Measurements from ENCODE around the gene ANKRD55. TPM values are rescaled to one million over a fixed set of nuclear protein-coding genes. Genes with fewer than 3 reads are reported as not detected.
"Not testable (repeated sequence)": the region's sequence is repeated elsewhere in the genome, so short reads cannot be mapped to it uniquely, and the experiment has no call there.

ANKRD55 gene
- total RNA-seq, 1 donor from 2014 or later, result 1.4 TPM

DNA sequence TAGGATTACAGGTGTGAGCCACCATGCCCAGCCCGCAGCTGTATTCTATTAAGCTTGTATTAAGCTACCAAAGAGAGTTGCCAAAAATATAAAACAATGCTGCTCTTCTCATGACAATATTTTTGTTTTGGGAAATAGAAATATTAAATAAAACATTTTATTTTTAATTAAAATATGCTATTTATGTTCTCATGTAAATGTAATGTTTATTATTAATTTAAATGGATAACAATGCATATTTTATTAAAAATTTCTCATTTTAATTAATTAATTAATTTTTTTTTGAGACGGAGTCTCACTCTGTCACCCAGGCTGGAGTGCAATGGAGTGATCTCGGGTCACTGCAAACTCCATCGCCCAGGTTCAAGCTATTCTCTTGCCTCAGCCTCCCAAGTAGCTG, 117.5 kb downstream of the ANKRD55 start:
- Mint-ChIP-seq H3K4me1 (ENCODE audit: low read depth) (peaks cover 19% of the 10 kb centered on the region), H3K4me3 (ENCODE audit: low read depth) (no peak overlapping the region), H3K9me3 (no peaks in the 10 kb centered on the region), H3K36me3 (ENCODE audit: low read depth) (peaks cover 30% of the 10 kb centered on the region), H3K27ac (no peak overlapping the region), H3K27me3 (ENCODE audit: low read depth) (no peaks in the 10 kb centered on the region)
- intact Hi-C loops (cut with micrococcal nuclease), result no loop called here
- no peak for DNase-seq (ENCODE audit: low spot score)

DNA sequence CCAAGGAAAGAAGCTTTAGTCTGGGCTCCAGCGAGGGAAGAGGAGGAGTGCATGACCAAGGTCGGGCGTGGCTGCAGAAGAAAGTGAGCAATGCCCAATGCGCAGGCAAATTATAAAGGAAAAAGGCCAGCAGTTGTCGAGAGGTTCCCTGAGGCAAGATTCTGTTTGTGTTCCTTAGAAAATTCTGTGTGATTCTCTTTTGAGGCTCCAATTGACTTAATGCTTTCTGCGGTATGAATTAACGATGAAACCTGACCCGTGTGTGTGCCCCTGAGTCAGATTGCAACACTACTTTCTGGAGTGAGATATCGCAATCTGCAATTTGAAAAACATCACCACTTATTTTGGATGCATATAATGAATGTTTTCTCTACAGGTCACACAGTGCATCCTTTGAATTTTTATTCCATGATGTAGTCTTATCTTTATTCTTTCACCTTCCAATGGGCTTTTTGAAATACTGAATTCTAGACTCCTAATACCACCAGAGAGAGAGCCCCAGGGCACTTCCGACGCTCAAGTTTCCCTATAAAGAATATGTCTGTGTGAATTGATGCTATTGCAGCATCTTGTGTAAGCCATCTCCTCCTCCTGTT, 120.5 kb downstream of the ANKRD55 start:
- Mint-ChIP-seq H3K36me3 (ENCODE audit: low read depth) (peaks cover 27% of the 10 kb centered on the region), H3K4me3 (ENCODE audit: low read depth) (no peak overlapping the region), H3K4me1 (ENCODE audit: low read depth) (peaks cover 25% of the 10 kb centered on the region), H3K9me3 (no peaks in the 10 kb centered on the region), H3K27me3 (ENCODE audit: low read depth) (no peaks in the 10 kb centered on the region), H3K27ac (no peak overlapping the region)
- no peak for DNase-seq (ENCODE audit: low spot score)
- intact Hi-C loops (cut with micrococcal nuclease), result no loop called here

DNA sequence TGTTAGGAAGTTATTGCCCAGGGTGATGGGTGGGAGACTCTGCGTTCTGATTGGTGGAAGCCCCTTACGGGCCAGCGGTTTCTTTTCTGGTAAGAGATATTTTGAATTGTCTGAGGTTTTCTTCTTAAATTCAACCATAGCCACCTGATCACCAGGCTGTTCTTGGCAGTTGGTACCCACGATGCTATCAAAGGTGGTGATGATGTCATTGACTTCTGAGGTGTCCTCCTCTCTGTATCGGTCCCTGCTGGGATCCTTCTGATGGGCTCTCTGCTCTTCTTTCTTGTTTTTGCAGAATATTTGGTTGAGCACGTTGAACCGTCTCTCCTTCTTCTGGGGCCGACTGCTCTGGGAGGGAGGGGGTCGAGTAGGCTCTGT, 121.7 kb downstream of the ANKRD55 start:
- H3K9me3 Mint-ChIP-seq, result no peaks in the 10 kb centered on the region
- DNase-seq (ENCODE audit: low spot score), result no peak
- H3K36me3 Mint-ChIP-seq (ENCODE audit: low read depth), result peaks cover 27% of the 10 kb centered on the region
- H3K27ac Mint-ChIP-seq, result no peak overlapping the region
- H3K27me3 Mint-ChIP-seq (ENCODE audit: low read depth), result no peaks in the 10 kb centered on the region
- peaks cover 29% of the 10 kb centered on the region for H3K4me1 Mint-ChIP-seq (ENCODE audit: low read depth)
- intact Hi-C loops (cut with micrococcal nuclease), result no loop called here
- no peak overlapping the region for H3K4me3 Mint-ChIP-seq (ENCODE audit: low read depth)

DNA sequence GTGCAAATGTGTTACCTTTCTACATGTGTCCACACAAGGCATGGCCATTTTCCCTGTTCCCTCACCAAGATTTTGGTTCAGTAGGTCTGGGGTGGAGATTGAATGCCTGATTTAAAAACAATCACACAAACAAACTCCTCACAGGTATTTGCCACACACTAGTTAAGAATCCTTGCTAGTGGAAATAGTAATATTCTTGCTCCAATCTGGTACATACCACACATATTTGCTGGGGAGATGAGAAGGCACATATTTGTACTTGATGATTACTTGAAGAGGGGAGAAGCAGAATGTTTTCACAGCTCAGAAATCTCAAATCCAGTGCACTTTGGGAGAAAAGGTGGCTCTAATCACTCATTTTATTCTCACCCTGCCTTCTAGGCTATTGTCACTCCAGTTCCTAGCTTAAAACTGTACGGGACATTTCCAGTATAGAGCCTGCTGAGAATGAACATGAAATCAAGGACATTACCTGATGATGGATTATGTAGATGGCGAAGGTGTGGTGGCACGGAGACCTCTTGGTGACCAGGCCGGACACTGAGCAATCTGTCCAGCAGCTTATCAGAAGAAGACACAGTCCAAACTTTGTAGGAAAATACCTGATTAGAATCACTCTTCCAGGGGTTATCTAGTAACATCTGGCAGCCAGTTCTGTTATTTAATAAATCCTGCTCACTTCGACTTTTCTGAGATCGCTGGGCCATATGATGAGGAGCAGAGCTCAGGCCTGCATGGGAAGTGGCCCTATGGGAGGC, 122.3 kb downstream of the ANKRD55 start:
- H3K27me3 Mint-ChIP-seq (ENCODE audit: low read depth), result no peaks in the 10 kb centered on the region
- DNase-seq (ENCODE audit: low spot score), result no peak
- no peak overlapping the region for H3K27ac Mint-ChIP-seq
- H3K4me1 Mint-ChIP-seq (ENCODE audit: low read depth), result peaks cover 32% of the 10 kb centered on the region
- peaks cover 27% of the 10 kb centered on the region for H3K36me3 Mint-ChIP-seq (ENCODE audit: low read depth)
- intact Hi-C loops (cut with micrococcal nuclease), result no loop called here
- no peak overlapping the region for H3K4me3 Mint-ChIP-seq (ENCODE audit: low read depth)
- H3K9me3 Mint-ChIP-seq, result no peaks in the 10 kb centered on the region

DNA sequence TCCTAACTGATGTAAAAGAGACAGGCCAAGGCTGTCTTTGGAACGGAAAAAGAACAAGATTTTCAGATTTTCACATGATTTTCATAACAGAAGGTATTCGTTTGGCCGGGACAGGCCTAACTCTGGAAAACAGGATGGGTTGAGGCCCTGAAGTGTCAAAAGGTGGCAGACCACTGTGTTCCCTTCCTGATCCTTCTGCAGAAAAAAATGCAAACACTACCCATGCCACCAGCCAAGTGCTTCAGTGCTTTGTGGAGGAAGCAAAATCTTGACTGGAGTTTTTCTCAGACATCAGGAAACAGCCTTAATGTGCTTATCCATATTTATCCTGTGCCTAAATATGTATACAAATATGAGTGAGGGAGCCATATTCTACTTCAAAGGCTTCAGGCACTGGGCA, 124.9 kb downstream of the ANKRD55 start:
- no peak overlapping the region for H3K27ac Mint-ChIP-seq
- DNase-seq (ENCODE audit: low spot score), result no peak
- peaks cover 24% of the 10 kb centered on the region for H3K36me3 Mint-ChIP-seq (ENCODE audit: low read depth)
- no peaks in the 10 kb centered on the region for H3K9me3 Mint-ChIP-seq
- no peaks in the 10 kb centered on the region for H3K27me3 Mint-ChIP-seq (ENCODE audit: low read depth)
- peaks cover 45% of the 10 kb centered on the region for H3K4me1 Mint-ChIP-seq (ENCODE audit: low read depth)
- no peak overlapping the region for H3K4me3 Mint-ChIP-seq (ENCODE audit: low read depth)
- intact Hi-C loops (cut with micrococcal nuclease), result loop anchor here (5.0 kb wide), 1 partner anchor 39 kb away; no protein-coding TSS in a partner anchor

DNA sequence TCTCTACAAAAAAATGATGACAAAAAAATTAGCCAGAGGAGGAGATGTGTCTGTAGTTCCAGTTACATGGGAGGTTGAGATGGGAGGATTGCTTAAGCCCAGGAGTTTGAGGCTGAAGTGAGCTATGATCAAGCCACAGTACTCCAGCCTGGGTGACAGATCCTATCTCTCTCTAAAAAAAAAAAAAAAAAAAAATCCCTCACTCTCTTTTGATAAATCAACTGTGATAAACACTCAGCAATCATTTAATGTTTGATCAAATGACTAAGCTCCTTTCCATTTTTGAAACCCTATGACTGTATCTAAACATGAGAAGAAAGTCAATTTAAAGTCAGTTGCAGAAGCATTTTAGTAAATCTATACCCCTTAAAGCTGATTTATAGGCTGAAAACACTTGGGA, 126.3 kb downstream of the ANKRD55 start:
- Mint-ChIP-seq H3K36me3 (ENCODE audit: low read depth) (peaks cover 20% of the 10 kb centered on the region), H3K4me3 (ENCODE audit: low read depth) (no peak overlapping the region), H3K27me3 (ENCODE audit: low read depth) (no peaks in the 10 kb centered on the region), H3K9me3 (no peaks in the 10 kb centered on the region), H3K4me1 (ENCODE audit: low read depth) (peaks cover 51% of the 10 kb centered on the region), H3K27ac (no peak overlapping the region)
- intact Hi-C loops (cut with micrococcal nuclease), result loop anchor here (5.0 kb wide), 1 partner anchor 40 kb away; no protein-coding TSS in a partner anchor
- no peak for DNase-seq (ENCODE audit: low spot score)

DNA sequence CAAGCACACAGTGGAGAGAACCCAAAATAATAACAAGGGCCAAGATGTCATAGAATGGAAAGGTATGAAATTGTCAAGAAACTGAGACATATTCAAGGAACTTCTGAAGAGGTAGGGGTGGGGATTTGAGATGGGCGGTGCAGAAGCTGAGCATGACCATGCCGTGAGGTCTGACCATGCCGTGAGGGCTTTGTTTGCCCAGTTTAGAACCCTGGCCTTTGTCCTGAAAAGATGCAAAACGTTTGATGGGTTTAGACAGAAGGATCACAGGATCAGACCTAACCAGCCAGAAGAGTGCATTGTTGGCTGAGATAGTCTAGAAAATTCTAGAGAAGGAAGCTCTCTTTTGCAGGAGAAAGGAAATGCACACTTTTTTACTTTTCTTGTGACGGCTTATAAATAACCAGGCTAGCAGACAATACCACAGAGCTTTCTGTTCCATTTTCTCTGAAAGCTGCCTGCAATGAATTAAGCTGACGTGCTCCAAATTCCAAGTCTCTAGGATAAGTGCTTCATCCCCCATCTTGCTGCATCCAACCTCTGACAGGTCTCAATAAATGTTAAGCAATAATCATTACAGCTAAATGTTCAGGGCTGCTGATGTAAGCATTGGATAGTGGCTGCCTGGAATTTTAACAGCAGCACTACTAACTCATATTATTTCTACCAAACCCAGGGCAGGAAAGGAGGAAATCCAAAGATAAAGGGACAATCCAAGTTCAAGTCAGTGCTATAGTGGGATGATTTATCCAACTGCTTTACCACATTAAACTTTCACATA, 127.4 kb downstream of the ANKRD55 start:
- no peak for DNase-seq (ENCODE audit: low spot score)
- Mint-ChIP-seq H3K36me3 (ENCODE audit: low read depth) (peaks cover 16% of the 10 kb centered on the region), H3K4me3 (ENCODE audit: low read depth) (no peak overlapping the region), H3K4me1 (ENCODE audit: low read depth) (peaks cover 48% of the 10 kb centered on the region), H3K9me3 (no peaks in the 10 kb centered on the region), H3K27ac (peak overlapping the region; percentile 24), H3K27me3 (ENCODE audit: low read depth) (no peaks in the 10 kb centered on the region)
- intact Hi-C loops (cut with micrococcal nuclease), result loop anchor here (5.0 kb wide), 1 partner anchor 42 kb away; no protein-coding TSS in a partner anchor

DNA sequence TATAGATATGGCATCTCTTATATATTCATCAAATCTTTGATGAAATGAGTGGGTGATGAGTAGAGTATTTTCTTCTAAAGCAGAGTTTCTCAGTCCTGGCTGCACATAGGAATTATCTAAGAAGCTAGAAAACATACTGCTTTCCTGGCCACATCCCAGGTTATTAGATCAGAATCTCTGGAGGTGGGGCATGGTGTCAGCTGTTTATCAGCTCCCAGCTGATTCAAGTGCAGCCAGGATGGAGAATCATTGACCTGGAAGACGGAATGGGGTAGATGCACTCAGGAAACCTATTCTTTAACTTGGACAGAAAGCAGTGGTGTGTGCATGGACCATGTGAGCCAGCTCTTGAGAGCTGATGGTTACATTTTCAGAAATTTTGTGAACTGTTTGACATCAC, 130.2 kb downstream of the ANKRD55 start:
- no peaks in the 10 kb centered on the region for H3K9me3 Mint-ChIP-seq
- peaks cover 62% of the 10 kb centered on the region for H3K4me1 Mint-ChIP-seq (ENCODE audit: low read depth)
- no peak overlapping the region for H3K4me3 Mint-ChIP-seq (ENCODE audit: low read depth)

DNA sequence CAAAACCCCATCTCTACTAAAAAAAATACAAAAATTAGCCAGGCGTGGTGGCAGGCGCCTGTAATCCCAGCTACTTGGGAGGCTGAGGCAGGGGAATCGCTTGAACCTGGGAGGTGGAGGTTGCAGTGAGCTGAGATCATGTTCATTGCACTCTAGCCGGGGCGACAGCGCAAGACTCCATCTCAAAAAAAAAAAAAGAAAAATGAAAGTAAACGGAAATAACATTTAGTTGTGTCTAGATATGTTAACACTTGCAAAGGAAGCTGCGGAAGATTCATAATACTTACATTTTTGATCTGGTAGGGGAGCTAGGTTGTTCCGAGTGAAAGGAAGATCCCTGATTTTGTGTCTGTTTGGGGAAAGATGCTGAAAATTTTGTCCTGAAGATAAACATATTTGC, 130.9 kb downstream of the ANKRD55 start:
- H3K4me3 Mint-ChIP-seq (ENCODE audit: low read depth), result peak overlapping the region; percentile 68
- DNase-seq (ENCODE audit: low spot score); H3K9me3 Mint-ChIP-seq; H3K27me3 Mint-ChIP-seq (ENCODE audit: low read depth); intact Hi-C loops (cut with micrococcal nuclease): not testable (repeated sequence)
- peaks cover 25% of the 10 kb centered on the region for H3K36me3 Mint-ChIP-seq (ENCODE audit: low read depth)
- peak overlapping the region; percentile 40 for H3K27ac Mint-ChIP-seq
- peaks cover 56% of the 10 kb centered on the region for H3K4me1 Mint-ChIP-seq (ENCODE audit: low read depth)

More for the DNA sequence above, 130.2 kb downstream of the ANKRD55 start:
- Mint-ChIP-seq H3K27me3 (ENCODE audit: low read depth) (no peaks in the 10 kb centered on the region), H3K27ac (no peak overlapping the region), H3K36me3 (ENCODE audit: low read depth) (peaks cover 22% of the 10 kb centered on the region)
- no peak for DNase-seq (ENCODE audit: low spot score)
- intact Hi-C loops (cut with micrococcal nuclease), result no loop called here

DNA sequence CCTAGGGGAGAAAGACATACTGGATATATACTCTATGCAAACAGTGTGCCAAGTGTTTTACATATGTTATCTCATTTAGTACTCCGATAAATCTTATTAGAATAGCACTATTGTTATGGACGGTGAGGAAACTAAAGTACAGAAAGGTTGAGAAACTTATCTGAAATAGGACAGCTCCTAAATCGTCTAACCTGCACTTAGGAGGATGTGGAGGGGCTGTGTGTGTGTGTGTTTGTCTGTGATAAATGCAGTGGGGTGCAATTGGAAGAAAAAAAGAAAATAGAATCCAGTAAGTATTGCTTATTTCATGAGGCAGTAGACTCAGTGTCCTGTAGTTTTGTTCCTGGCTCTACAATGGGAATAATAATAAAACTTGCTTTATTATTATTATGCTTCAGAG, 131.9 kb downstream of the ANKRD55 start:
- Mint-ChIP-seq H3K27me3 (ENCODE audit: low read depth) (no peaks in the 10 kb centered on the region), H3K4me1 (ENCODE audit: low read depth) (peaks cover 50% of the 10 kb centered on the region), H3K27ac (peak overlapping the region; percentile 84), H3K9me3 (no peaks in the 10 kb centered on the region), H3K4me3 (ENCODE audit: low read depth) (no peak overlapping the region), H3K36me3 (ENCODE audit: low read depth) (peaks cover 25% of the 10 kb centered on the region)
- intact Hi-C loops (cut with micrococcal nuclease), result no loop called here
- DNase-seq (ENCODE audit: low spot score), result no peak

DNA sequence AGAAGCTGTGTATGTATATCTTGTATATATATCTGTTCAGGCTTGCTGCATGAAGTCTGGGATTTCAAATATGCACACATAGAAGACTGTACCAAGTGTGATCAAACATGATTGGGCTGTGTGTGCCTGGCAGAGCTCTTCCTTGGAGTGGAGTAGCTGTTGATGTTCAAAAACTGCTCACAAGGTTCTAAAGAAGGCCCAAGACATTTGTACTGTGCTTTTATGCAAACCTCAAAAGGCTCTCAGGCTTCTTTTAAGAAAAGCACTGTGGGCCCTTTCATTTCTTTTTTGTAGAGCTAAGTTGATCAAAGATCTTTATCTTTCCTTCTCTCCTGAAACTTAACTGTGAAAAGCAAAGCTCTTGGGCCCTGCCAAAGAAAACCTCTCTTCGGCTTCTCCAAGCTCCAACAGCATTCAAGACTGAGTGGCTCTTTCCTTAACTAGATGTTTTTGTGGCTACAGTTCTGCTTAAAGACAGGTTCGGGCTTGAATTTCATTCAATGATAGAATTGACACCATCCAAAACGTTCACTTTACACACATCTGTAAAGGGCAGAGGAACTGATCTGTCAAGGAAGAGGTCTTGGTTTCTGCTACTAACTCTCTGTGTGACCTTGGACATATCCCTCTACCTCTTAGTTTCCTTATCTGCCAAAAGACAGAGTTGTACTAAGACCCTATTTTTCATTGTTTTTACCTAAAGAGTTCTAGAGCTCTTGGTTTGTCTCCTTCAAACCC, 132.5 kb downstream of the ANKRD55 start:
- H3K4me3 Mint-ChIP-seq (ENCODE audit: low read depth), result peak overlapping the region; percentile 41
- peak overlapping the region; percentile 84 for H3K27ac Mint-ChIP-seq
- H3K36me3 Mint-ChIP-seq (ENCODE audit: low read depth), result peaks cover 25% of the 10 kb centered on the region
- H3K27me3 Mint-ChIP-seq (ENCODE audit: low read depth), result no peaks in the 10 kb centered on the region
- no peak for DNase-seq (ENCODE audit: low spot score)
- peaks cover 47% of the 10 kb centered on the region for H3K4me1 Mint-ChIP-seq (ENCODE audit: low read depth)
- intact Hi-C loops (cut with micrococcal nuclease), result no loop called here
- no peaks in the 10 kb centered on the region for H3K9me3 Mint-ChIP-seq

DNA sequence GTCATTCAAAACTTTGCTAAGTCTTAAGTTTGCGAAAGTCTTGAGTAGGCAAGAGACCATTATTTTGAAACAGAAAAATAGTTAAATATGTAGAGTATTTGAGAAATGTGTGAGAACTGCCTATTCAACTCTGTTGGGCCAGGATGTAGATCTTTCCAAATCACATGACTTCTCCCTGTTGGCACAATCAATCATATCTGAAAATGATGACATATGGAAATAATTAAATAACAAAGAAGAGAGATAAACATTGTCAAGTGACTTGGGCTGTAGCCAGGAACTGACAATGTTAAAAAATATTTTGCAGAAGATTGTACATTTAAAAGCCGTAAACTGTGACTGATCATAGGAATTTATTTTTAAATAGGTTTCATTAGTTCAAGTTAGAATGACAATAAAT, 133.8 kb downstream of the ANKRD55 start:
- H3K4me3 Mint-ChIP-seq (ENCODE audit: low read depth), result no peak overlapping the region
- H3K36me3 Mint-ChIP-seq (ENCODE audit: low read depth), result peaks cover 25% of the 10 kb centered on the region
- peaks cover 50% of the 10 kb centered on the region for H3K4me1 Mint-ChIP-seq (ENCODE audit: low read depth)
- H3K9me3 Mint-ChIP-seq, result no peaks in the 10 kb centered on the region
- H3K27ac Mint-ChIP-seq, result peak overlapping the region; percentile 7
- DNase-seq (ENCODE audit: low spot score), result no peak
- intact Hi-C loops (cut with micrococcal nuclease), result no loop called here
- no peaks in the 10 kb centered on the region for H3K27me3 Mint-ChIP-seq (ENCODE audit: low read depth)
